HEK293 (cell line): ENCODE measurements around the gene MAD2L2.
A peak's percentile ranks its signal among the peaks of the same experiment; 100 is the strongest.

Experiments
- CTCF ChIA-PET: fragments of 350-600 bp; formaldehyde crosslinking; extraction: SDS; loops from one replicate; lab custom pipeline; 2021; ENCODE audit warnings: antibody characterized with exemption; lab: Yijun Ruan, JAX
- POLR2A ChIA-PET: fragments of 300-600 bp; formaldehyde crosslinking; extraction: SDS; loops from one replicate; lab custom pipeline; 2020; ENCODE audit warnings: antibody characterized with exemption, inconsistent platforms; lab: Yijun Ruan, JAX
- H3K27ac ChIP-seq: fragments of 200-500 bp; sonication (Bioruptor generic); 2 replicates; pipeline ENCODE4 v1.5.1; 2014; ENCODE audit warnings: low read depth, low read length, control low read depth, inconsistent platforms; ENCODE audit errors: extremely low read depth
- H3K36me3 ChIP-seq, 2 experiments: fragments of 200-500 bp in 1 of 2; sonication (Bioruptor generic) in 1 of 2; 1 replicate in 1 of 2; 2 replicates in 1 of 2; pipeline ENCODE4 v1.5.1; 2014 to 2017; ENCODE audit warnings: inconsistent platforms in 2 of 2, low read length in 2 of 2; ENCODE audit not compliant: control insufficient read depth in 2 of 2, insufficient read depth in 1 of 2
- H3K4me1 ChIP-seq: fragments of 200-500 bp; sonication (Bioruptor generic); 2 replicates; pipeline ENCODE4 v1.5.1; 2014; ENCODE audit warnings: mild to moderate bottlenecking, low read length, inconsistent platforms; ENCODE audit not compliant: control insufficient read depth, insufficient read depth
- H3K4me3 ChIP-seq: 2 replicates; pipeline ENCODE4 v1.5.1; 2011; ENCODE audit warnings: low read depth, mild to moderate bottlenecking, control low read depth, low read length, moderate library complexity
- H3K9me3 ChIP-seq: fragments of 200-500 bp; sonication (Bioruptor generic); 2 replicates; pipeline ENCODE4 v1.5.1; 2014; ENCODE audit warnings: low read depth, low read length, inconsistent platforms; ENCODE audit not compliant: control insufficient read depth, insufficient read depth
- GLIS1 ChIP-seq: fragments of 450-650 bp; formaldehyde crosslinking; IDR thresholded peaks from 2 replicates; pipeline ENCODE4 v1.5.1; 2016; ENCODE audit warnings: missing biosample characterization, missing genetic modification characterization
- GLIS2 ChIP-seq: fragments of 450-650 bp; formaldehyde crosslinking; IDR thresholded peaks from 2 replicates; pipeline ENCODE4 v1.5.1; 2016; ENCODE audit warnings: missing biosample characterization, missing genetic modification characterization
- SCRT1 ChIP-seq: fragments of 450-650 bp; formaldehyde crosslinking; IDR thresholded peaks from 2 replicates; pipeline ENCODE4 v1.5.1; 2016; ENCODE audit warnings: missing biosample characterization, missing genetic modification characterization, borderline replicate concordance
- ZIC2 ChIP-seq: fragments of 450-650 bp; formaldehyde crosslinking; IDR thresholded peaks from 2 replicates; pipeline ENCODE4 v1.5.1; 2016; ENCODE audit warnings: missing biosample characterization, missing genetic modification characterization
- ZNF211 ChIP-seq: fragments of 450-650 bp; formaldehyde crosslinking; IDR thresholded peaks from 2 replicates; pipeline ENCODE4 v1.5.1; 2016; ENCODE audit warnings: low read depth, missing biosample characterization, missing genetic modification characterization
- ZNF391 ChIP-seq: fragments of 450-650 bp; formaldehyde crosslinking; IDR thresholded peaks from 2 replicates; pipeline ENCODE4 v1.5.1; 2016; ENCODE audit warnings: low read depth, missing biosample characterization, missing genetic modification characterization, borderline replicate concordance
- ZNF416 ChIP-seq: fragments of 450-650 bp; formaldehyde crosslinking; IDR thresholded peaks from 2 replicates; pipeline ENCODE4 v1.5.1; 2016; ENCODE audit warnings: missing biosample characterization, missing genetic modification characterization
- ZNF596 ChIP-seq: fragments of 450-650 bp; IDR thresholded peaks from 2 replicates; pipeline ENCODE4 v1.5.0; 2018; ENCODE audit warnings: missing biosample characterization, mild to moderate bottlenecking, missing genetic modification characterization, moderate library complexity
- ZNF621 ChIP-seq: fragments of 450-650 bp; formaldehyde crosslinking; IDR thresholded peaks from 2 replicates; pipeline ENCODE4 v1.5.1; 2017; ENCODE audit warnings: missing biosample characterization, missing genetic modification characterization
- ZNF624 ChIP-seq: fragments of 450-650 bp; formaldehyde crosslinking; IDR thresholded peaks from 2 replicates; pipeline ENCODE4 v1.5.1; 2017; ENCODE audit warnings: missing biosample characterization, missing genetic modification characterization
- ZNF629 ChIP-seq: fragments of 450-650 bp; formaldehyde crosslinking; IDR thresholded peaks from 2 replicates; pipeline ENCODE4 v1.5.1; 2017; ENCODE audit warnings: missing biosample characterization, missing genetic modification characterization
- ZNF664 ChIP-seq: fragments of 450-650 bp; formaldehyde crosslinking; IDR thresholded peaks from 2 replicates; pipeline ENCODE4 v1.5.1; 2016; ENCODE audit warnings: missing biosample characterization, missing genetic modification characterization
- ZNF777 ChIP-seq: fragments of 450-650 bp; formaldehyde crosslinking; IDR thresholded peaks from 2 replicates; pipeline ENCODE4 v1.5.1; 2017; ENCODE audit warnings: missing biosample characterization, missing genetic modification characterization, borderline replicate concordance
- TF ChIP-seq, protein P1 (sequence below): fragments of 450-650 bp; IDR thresholded peaks from 2 replicates; pipeline ENCODE4 v1.5.1; 2018; ENCODE audit warnings: missing biosample characterization, mild to moderate bottlenecking, missing genetic modification characterization
- TF ChIP-seq, protein P2 (sequence below): fragments of 450-650 bp; formaldehyde crosslinking; IDR thresholded peaks from 2 replicates; pipeline ENCODE4 v1.5.1; 2016; ENCODE audit warnings: missing biosample characterization, missing genetic modification characterization
- TF ChIP-seq, protein P3 (sequence below): fragments of 450-650 bp; formaldehyde crosslinking; IDR thresholded peaks from 2 replicates; pipeline ENCODE4 v1.5.1; 2016; ENCODE audit warnings: missing biosample characterization, missing genetic modification characterization
- TF ChIP-seq, protein P4 (sequence below): fragments of 450-650 bp; formaldehyde crosslinking; IDR thresholded peaks from 2 replicates; pipeline ENCODE4 v1.5.1; 2016; ENCODE audit warnings: missing biosample characterization, missing genetic modification characterization
- TF ChIP-seq, protein P5 (sequence below): fragments of 450-650 bp; formaldehyde crosslinking; IDR thresholded peaks from 2 replicates; pipeline ENCODE4 v1.5.1; 2017; ENCODE audit warnings: missing biosample characterization, missing genetic modification characterization
- TF ChIP-seq, protein P6 (sequence below): fragments of 450-650 bp; formaldehyde crosslinking; IDR thresholded peaks from 2 replicates; pipeline ENCODE4 v1.5.1; 2016; ENCODE audit warnings: missing biosample characterization, missing genetic modification characterization
- TF ChIP-seq, protein P7 (sequence below): fragments of 450-650 bp; formaldehyde crosslinking; IDR thresholded peaks from 2 replicates; pipeline ENCODE4 v1.5.1; 2016; ENCODE audit warnings: missing biosample characterization, missing genetic modification characterization

The MAD2L2 gene

DNA sequence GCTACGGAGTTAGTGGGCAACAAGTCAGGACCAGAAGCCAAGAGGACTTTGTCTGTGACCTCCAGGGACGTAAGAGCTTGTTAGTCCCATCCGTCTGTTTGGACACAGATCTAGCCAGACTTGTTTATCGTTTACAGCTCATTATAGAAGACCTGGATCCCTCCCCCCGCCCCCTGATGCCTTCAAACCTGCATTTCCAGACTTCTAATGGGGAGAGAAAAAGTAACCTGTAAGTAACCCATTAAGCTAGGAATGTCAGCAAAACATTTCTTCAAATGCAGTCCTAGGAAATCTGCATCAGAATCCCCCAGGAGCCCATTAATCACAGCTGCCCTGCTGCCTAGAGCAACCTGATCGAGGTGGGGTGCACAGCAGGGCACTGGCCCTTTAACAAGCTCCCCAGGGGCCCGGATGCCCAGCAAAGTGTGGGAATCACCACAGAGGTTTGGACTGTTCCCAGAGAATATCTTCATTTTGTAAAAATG lies 1.4 kb upstream of the MAD2L2 start:
- H3K9me3 ChIP-seq: no peaks in the 10 kb centered on the region
- TF ChIP-seq, protein P1, sequence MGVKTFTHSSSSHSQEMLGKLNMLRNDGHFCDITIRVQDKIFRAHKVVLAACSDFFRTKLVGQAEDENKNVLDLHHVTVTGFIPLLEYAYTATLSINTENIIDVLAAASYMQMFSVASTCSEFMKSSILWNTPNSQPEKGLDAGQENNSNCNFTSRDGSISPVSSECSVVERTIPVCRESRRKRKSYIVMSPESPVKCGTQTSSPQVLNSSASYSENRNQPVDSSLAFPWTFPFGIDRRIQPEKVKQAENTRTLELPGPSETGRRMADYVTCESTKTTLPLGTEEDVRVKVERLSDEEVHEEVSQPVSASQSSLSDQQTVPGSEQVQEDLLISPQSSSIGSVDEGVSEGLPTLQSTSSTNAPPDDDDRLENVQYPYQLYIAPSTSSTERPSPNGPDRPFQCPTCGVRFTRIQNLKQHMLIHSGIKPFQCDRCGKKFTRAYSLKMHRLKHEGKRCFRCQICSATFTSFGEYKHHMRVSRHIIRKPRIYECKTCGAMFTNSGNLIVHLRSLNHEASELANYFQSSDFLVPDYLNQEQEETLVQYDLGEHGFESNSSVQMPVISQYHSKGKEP (tag by site-specific recombination): 0 out of 2 replicates have a peak, but pooled peaks have one; percentile 3
- no peak for TF ChIP-seq ZNF391
- peak; percentile 95 for TF ChIP-seq ZIC2 (tag by site-specific recombination)
- no peak for TF ChIP-seq SCRT1 (tag by site-specific recombination)
- peak; percentile 72 for TF ChIP-seq GLIS1 (tag by site-specific recombination)
- TF ChIP-seq, all 188 proteins: peak for 3
- ChIA-PET POLR2A (interaction anchor here (0.7 to 1.3 kb wide), 3 partner anchors 8 to 165 kb away, joined by 4 to 6 read pairs (median 6); partner anchors contain the start of gene NPPA), CTCF (interaction anchor here (0.5 to 1.9 kb wide), 10 partner anchors 9 to 645 kb away, joined by 3 to 9 read pairs (median 4); partner anchors contain the start of genes DRAXIN and FBXO6)
- Histone ChIP-seq H3K4me1 (peaks cover 3% of the 10 kb centered on the region; the same call in 1 of the 2 replicates), H3K4me3 (no peak overlapping the region), H3K36me3 (peaks cover 0 to 20% of the 10 kb centered on the region in 2 experiments; a peak in 2 of 3 replicates), H3K27ac (no peak overlapping the region)

DNA sequence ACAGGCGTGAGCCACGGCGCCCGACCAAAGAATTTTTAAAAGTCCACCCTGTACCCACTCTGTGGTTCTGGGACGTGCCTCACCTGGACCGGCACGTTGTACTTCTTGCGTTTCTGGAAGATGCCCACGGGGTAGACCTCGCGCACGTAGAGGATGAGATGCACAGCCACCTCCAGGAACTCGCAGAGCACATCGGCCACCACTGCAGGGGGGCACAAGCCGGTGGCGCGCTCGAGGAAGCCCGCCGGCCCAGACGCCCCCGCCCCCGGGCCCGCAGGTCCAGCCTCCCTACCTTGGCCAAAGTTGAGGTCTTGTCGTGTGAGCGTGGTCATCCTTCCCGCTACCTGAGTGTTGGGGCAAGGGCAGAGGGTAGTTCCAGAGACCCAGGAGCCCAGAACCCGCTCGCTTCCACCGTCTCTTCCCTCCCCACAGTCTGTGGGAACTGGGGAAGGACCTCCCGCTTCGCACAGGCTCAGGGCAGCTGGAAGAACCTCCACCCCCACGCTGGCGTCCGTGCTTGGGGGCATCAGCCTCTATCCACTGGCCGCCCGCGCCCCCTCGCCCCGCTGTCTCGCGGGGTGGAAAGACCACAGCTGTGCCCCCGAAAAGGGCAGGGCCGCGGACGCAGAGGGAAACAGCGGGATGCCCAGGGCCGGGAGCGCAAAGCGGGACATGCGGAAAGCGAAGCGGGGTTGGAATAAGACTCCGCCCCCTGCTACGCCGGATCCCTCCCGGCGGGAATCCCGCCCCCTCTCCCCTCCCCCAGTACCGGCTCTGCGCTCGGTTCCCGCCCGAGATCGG lies 478 bp downstream of the MAD2L2 start:
- ChIA-PET POLR2A (interaction anchor here (0.6 to 1.8 kb wide), 2 partner anchors 14 to 16 kb away, joined by 5 read pairs; partner anchors contain the start of gene FBXO6), CTCF (no interaction called here)
- Histone ChIP-seq H3K9me3 (no peaks in the 10 kb centered on the region), H3K4me1 (peaks cover 3% of the 10 kb centered on the region; the same call in 1 of the 2 replicates), H3K4me3 (peak overlapping the region; percentile 90), H3K36me3 (peaks cover 0 to 39% of the 10 kb centered on the region in 2 experiments; a peak in 2 of 3 replicates), H3K27ac (peak overlapping the region; percentile 69; the same call in 1 of the 2 replicates)
- TF ChIP-seq ZNF624 (tag by site-specific recombination): no peak
- no peak for TF ChIP-seq ZNF621 (tag by site-specific recombination)
- TF ChIP-seq GLIS2: peak; percentile 87
- no peak for TF ChIP-seq ZNF416 (tag by site-specific recombination)
- no peak for TF ChIP-seq ZNF211 (tag by site-specific recombination)
- TF ChIP-seq, protein P2, sequence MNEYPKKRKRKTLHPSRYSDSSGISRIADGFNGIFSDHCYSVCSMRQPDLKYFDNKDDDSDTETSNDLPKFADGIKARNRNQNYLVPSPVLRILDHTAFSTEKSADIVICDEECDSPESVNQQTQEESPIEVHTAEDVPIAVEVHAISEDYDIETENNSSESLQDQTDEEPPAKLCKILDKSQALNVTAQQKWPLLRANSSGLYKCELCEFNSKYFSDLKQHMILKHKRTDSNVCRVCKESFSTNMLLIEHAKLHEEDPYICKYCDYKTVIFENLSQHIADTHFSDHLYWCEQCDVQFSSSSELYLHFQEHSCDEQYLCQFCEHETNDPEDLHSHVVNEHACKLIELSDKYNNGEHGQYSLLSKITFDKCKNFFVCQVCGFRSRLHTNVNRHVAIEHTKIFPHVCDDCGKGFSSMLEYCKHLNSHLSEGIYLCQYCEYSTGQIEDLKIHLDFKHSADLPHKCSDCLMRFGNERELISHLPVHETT: no peak
- TF ChIP-seq ZNF777 (tag by site-specific recombination): no peak
- TF ChIP-seq, protein P3, sequence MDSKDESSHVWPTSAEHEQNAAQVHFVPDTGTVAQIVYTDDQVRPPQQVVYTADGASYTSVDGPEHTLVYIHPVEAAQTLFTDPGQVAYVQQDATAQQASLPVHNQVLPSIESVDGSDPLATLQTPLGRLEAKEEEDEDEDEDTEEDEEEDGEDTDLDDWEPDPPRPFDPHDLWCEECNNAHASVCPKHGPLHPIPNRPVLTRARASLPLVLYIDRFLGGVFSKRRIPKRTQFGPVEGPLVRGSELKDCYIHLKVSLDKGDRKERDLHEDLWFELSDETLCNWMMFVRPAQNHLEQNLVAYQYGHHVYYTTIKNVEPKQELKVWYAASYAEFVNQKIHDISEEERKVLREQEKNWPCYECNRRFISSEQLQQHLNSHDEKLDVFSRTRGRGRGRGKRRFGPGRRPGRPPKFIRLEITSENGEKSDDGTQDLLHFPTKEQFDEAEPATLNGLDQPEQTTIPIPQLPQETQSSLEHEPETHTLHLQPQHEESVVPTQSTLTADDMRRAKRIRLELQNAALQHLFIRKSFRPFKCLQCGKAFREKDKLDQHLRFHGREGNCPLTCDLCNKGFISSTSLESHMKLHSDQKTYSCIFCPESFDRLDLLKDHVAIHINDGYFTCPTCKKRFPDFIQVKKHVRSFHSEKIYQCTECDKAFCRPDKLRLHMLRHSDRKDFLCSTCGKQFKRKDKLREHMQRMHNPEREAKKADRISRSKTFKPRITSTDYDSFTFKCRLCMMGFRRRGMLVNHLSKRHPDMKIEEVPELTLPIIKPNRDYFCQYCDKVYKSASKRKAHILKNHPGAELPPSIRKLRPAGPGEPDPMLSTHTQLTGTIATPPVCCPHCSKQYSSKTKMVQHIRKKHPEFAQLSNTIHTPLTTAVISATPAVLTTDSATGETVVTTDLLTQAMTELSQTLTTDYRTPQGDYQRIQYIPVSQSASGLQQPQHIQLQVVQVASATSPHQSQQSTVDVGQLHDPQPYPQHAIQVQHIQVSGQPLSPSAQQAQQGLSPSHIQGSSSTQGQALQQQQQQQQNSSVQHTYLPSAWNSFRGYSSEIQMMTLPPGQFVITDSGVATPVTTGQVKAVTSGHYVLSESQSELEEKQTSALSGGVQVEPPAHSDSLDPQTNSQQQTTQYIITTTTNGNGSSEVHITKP (tag by site-specific recombination): no peak
- TF ChIP-seq, protein P4, sequence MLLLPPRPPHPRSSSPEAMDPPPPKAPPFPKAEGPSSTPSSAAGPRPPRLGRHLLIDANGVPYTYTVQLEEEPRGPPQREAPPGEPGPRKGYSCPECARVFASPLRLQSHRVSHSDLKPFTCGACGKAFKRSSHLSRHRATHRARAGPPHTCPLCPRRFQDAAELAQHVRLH (tag by site-specific recombination): no peak
- TF ChIP-seq, protein P5, sequence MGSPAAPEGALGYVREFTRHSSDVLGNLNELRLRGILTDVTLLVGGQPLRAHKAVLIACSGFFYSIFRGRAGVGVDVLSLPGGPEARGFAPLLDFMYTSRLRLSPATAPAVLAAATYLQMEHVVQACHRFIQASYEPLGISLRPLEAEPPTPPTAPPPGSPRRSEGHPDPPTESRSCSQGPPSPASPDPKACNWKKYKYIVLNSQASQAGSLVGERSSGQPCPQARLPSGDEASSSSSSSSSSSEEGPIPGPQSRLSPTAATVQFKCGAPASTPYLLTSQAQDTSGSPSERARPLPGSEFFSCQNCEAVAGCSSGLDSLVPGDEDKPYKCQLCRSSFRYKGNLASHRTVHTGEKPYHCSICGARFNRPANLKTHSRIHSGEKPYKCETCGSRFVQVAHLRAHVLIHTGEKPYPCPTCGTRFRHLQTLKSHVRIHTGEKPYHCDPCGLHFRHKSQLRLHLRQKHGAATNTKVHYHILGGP (tag by site-specific recombination): no peak
- TF ChIP-seq, protein P6, sequence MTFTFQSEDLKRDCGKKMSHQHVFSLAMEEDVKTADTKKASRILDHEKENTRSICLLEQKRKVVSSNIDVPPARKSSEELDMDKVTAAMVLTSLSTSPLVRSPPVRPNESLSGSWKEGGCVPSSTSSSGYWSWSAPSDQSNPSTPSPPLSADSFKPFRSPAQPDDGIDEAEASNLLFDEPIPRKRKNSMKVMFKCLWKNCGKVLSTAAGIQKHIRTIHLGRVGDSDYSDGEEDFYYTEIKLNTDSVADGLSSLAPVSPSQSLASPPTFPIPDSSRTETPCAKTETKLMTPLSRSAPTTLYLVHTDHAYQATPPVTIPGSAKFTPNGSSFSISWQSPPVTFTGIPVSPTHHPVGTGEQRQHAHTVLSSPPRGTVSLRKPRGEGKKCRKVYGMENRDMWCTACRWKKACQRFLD (tag by site-specific recombination): no peak
- TF ChIP-seq ZNF596 (tag by site-specific recombination): no peak
- TF ChIP-seq ZNF664: no peak
- TF ChIP-seq ZNF629 (tag by site-specific recombination): no peak
- TF ChIP-seq, protein P7, sequence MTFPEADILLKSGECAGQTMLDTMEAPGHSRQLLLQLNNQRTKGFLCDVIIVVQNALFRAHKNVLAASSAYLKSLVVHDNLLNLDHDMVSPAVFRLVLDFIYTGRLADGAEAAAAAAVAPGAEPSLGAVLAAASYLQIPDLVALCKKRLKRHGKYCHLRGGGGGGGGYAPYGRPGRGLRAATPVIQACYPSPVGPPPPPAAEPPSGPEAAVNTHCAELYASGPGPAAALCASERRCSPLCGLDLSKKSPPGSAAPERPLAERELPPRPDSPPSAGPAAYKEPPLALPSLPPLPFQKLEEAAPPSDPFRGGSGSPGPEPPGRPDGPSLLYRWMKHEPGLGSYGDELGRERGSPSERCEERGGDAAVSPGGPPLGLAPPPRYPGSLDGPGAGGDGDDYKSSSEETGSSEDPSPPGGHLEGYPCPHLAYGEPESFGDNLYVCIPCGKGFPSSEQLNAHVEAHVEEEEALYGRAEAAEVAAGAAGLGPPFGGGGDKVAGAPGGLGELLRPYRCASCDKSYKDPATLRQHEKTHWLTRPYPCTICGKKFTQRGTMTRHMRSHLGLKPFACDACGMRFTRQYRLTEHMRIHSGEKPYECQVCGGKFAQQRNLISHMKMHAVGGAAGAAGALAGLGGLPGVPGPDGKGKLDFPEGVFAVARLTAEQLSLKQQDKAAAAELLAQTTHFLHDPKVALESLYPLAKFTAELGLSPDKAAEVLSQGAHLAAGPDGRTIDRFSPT (tag by site-specific recombination): peak; percentile 95
